Chondrocyte (in vitro differentiated cells): ENCODE measurements around the gene HOMER2. TPM values are rescaled to one million over a fixed set of nuclear protein-coding genes. Genes with fewer than 3 reads are reported as not detected.

Source experiments
- DNase-seq: peaks from one replicate; pipeline ENCODE4 v3.0.0; 2021; ENCODE audit warnings: mixed read lengths, low spot score
- H3K27ac Mint-ChIP-seq: one replicate; pipeline ENCODE4 v1.8.0; 2021; ENCODE audit warnings: mild to moderate bottlenecking, moderate library complexity, mixed read lengths; ENCODE audit not compliant: unreplicated experiment
- H3K27me3 Mint-ChIP-seq: 2 replicates; pipeline ENCODE4 v1.8.0; 2021; ENCODE audit warnings: low read depth, mixed read lengths
- H3K36me3 Mint-ChIP-seq: 2 replicates; pipeline ENCODE4 v1.8.0; 2021; ENCODE audit warnings: low read depth, mixed read lengths
- H3K4me1 Mint-ChIP-seq: 2 replicates; pipeline ENCODE4 v1.8.0; 2021; ENCODE audit warnings: low read depth, mild to moderate bottlenecking, mixed read lengths
- H3K4me3 Mint-ChIP-seq: one replicate; pipeline ENCODE4 v1.8.0; 2021; ENCODE audit warnings: mild to moderate bottlenecking, moderate library complexity, mixed read lengths; ENCODE audit not compliant: unreplicated experiment
- H3K9me3 Mint-ChIP-seq: 2 replicates; pipeline ENCODE4 v1.8.0; 2021; ENCODE audit warnings: low read depth, mixed read lengths
- CTCF ChIP-seq: fragments of 200-600 bp; sonication (generic); IDR thresholded peaks from 2 replicates; pipeline ENCODE4 v1.5.0; 2021; ENCODE audit warnings: antibody characterized with exemption, mild to moderate bottlenecking, moderate library complexity
- total RNA-seq: library from RNA; stranded (reverse); gene quantifications from 3 replicates; pipeline ENCODE4 v1.2.1, GENCODE V29; 2021

Gene HOMER2
- total RNA-seq, 1 donor from 2014 or later: 6.1 TPM

DNA sequence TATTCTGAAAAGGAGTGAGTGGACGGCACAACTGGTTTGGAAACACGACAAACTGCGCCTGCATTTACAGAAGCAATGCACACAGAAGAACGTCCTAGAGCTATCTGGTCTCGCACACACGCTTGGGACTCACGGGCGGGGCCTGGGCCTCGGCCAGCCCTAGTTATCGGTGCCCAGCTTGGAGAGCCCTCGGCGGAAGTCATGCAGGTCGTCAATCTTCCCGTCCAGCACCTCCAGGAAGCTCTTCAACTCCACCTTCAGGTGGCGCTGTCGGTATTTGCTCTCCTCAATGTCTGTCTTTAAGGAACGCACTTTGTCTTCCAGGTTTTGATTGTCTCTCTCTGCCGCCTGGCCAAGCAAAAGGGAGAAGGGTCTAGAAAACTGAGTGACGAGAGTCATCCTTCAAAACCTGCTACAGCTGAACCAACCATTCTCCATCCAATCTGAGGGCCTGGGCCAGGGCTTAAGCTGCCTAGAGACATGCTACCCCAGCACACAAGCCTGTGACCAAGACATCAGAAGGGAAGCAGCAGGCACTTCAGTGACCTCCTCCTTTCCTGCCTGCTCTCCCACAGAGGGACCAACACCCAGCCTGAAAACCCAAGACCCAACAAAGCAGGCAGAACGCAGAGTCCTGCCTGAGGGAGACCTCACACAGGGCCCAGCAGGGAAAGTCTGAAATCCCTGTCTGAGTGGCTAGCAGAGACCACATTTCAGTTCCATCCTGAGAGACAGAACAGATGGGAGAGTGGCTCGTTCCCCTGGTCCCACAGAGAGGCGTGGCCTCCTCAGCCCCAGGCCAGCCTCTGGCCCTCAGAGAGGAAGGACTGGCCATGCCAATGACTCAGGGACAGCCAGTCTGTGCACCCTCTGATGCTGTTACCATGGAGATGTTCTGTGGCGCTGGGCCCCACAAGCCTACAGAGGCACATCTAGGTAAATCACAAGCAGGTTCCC is 102.7 kb downstream of the HOMER2 start:
- peak; percentile 72 for TF ChIP-seq CTCF
- Mint-ChIP-seq H3K27me3 (no peaks in the 10 kb centered on the region), H3K4me3 (no peak overlapping the region), H3K9me3 (no peaks in the 10 kb centered on the region), H3K4me1 (no peaks in the 10 kb centered on the region), H3K36me3 (no peaks in the 10 kb centered on the region), H3K27ac (no peak overlapping the region)
- no peak for DNase-seq

DNA sequence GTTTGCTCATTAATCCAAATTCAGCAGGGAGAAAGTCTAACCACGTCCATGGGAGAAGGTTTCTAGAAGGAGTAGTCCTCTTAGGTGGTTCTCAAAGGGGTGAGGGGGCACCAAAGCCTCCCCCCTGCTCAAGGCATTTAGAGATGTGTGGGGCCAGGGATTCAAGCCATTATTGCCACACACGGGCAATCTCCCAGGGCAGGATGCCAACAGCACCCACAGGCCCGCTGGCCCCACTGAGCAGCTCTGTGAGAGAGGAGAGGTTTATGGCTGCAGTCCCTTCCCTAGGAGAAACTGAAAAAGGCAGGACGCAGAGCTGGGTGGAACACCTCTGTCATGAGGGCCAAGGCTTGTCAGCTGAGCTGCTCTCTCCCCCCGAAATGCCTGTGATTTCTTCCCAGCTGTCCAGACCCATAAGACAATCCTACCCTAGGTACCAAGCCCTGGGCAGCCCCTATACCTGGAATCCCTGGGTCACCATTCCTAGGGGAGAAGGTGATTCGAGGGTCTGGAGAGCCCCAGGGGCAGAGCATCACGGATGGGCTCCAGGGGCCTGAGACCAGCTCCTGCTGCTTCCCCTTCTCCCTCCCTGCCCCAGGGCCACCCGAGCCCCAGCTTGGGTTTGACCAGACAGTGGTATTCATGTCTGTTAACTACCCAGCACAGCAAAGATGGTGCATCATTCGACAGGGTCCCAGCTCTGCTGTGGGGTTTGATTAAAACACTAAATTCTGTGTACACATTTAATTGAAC is 104.1 kb downstream of the HOMER2 start:
- Mint-ChIP-seq H3K27ac (no peak overlapping the region), H3K27me3 (no peaks in the 10 kb centered on the region), H3K4me3 (no peak overlapping the region), H3K4me1 (peaks cover 2% of the 10 kb centered on the region), H3K9me3 (no peaks in the 10 kb centered on the region), H3K36me3 (no peaks in the 10 kb centered on the region)
- TF ChIP-seq CTCF: no peak
- no peak for DNase-seq

DNA sequence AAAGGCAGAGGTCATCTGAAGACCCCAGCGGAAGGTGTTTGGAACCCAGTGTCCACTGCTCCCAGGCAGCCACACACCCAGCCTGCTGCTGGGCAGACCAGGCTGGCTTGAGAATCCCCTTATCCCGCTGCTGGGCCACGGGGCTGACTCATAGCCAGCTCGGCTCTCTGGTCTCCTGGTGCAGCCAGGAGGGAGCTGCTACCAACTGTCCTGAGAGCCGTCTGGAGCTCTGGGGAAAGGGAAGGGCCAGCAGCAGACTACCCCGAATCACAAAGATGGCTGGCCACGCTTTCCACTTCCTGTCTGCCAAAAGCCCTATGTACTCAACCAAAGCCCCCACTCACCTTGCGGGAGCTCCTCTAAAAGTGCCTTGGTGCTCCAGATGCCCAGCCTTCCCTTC is 104.8 kb downstream of the HOMER2 start:
- no peaks in the 10 kb centered on the region for H3K9me3 Mint-ChIP-seq
- DNase-seq: no peak
- TF ChIP-seq CTCF: no peak
- H3K36me3 Mint-ChIP-seq: no peaks in the 10 kb centered on the region
- H3K4me1 Mint-ChIP-seq: peaks cover 2% of the 10 kb centered on the region
- H3K27ac Mint-ChIP-seq: no peak overlapping the region
- no peak overlapping the region for H3K4me3 Mint-ChIP-seq
- H3K27me3 Mint-ChIP-seq: no peaks in the 10 kb centered on the region

- no peak for TF ChIP-seq CTCF
- DNase-seq: no peak
Measured at GRCh38 chr15:82846621-82847020, 105.9 kb downstream of the HOMER2 start.

DNA sequence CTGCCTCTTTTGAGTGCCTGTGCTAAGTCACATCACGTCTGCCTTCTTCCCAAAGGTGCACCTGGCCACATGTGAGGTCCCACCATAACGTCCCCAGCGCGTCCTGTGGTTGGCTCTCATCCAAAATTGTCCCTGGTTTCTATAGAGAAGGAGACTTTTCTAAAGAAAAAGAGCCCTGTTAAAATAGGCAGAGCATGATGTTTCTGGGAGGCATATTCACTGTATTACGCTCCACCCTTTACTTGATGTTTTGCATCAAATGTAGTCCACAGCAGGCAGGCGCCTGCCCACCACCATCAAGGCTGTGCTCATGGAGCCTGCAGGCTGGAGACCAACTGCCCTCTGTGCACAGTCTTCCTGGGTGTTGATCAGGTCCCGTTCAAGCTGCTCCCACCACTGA is 106.8 kb downstream of the HOMER2 start:
- TF ChIP-seq CTCF: no peak
- DNase-seq: no peak
- Mint-ChIP-seq H3K27me3 (no peaks in the 10 kb centered on the region), H3K4me3 (no peak overlapping the region), H3K9me3 (no peaks in the 10 kb centered on the region), H3K4me1 (peaks cover 2% of the 10 kb centered on the region), H3K27ac (no peak overlapping the region), H3K36me3 (no peaks in the 10 kb centered on the region)

More at GRCh38 chr15:82846621-82847020, 105.9 kb downstream of the HOMER2 start:
- Mint-ChIP-seq H3K36me3 (no peaks in the 10 kb centered on the region), H3K27me3 (no peaks in the 10 kb centered on the region), H3K4me3 (no peak overlapping the region), H3K4me1 (peaks cover 2% of the 10 kb centered on the region), H3K27ac (no peak overlapping the region), H3K9me3 (no peaks in the 10 kb centered on the region)
